H1 (cell line): ENCODE results near the gene RPS19. TPM values are rescaled to one million over a fixed set of nuclear protein-coding genes. Genes with fewer than 3 reads are reported as not detected.

Experiments used
- CTCF ChIA-PET: fragments of 300-600 bp; sonication (Branson Sonifier 250); formaldehyde crosslinking; loops from one replicate; lab custom pipeline; 2021; ENCODE audit not compliant: partially characterized antibody; lab: Charles Lee
- POLR2A ChIA-PET: fragments of 300-600 bp; sonication (Branson Sonifier 250); formaldehyde crosslinking; loops from one replicate; lab custom pipeline; 2021; ENCODE audit warnings: inconsistent platforms; ENCODE audit not compliant: partially characterized antibody; lab: Charles Lee
- DNase-seq, 2 experiments: peaks; one replicate each; pipeline versions ENCODE4 v3.0.0 to v3.0.0-alpha.2; 2010 to 2022; ENCODE audit warnings: low spot score in 2 of 2, low read depth in 1 of 2, mixed read lengths in 1 of 2
- FAIRE-seq: peaks from 2 replicates; lab custom pipeline; 2011; peaks lifted over from hg19 to GRCh38; lab: Jason Lieb, UNC
- H2AFZ ChIP-seq: 2 replicates; pipeline ENCODE4 v1.8.1; 2012; ENCODE audit warnings: low read length, inconsistent platforms
- H2AK5ac ChIP-seq: 2 replicates; pipeline ENCODE4 v1.6.1; 2013; ENCODE audit warnings: low read depth, low read length
- H2BK120ac ChIP-seq: replicated peaks from 2 replicates; pipeline ENCODE3; 2013; ENCODE audit warnings: low read depth, low read length, inconsistent platforms
- H2BK12ac ChIP-seq: 2 replicates; pipeline ENCODE4 v1.6.1; 2013; ENCODE audit warnings: low read depth, low read length
- H2BK15ac ChIP-seq: 2 replicates; pipeline ENCODE4 v1.6.1; 2013; ENCODE audit warnings: low read length
- H2BK20ac ChIP-seq: 2 replicates; pipeline ENCODE4 v1.6.1; 2013; ENCODE audit warnings: low read length
- H2BK5ac ChIP-seq: 2 replicates; pipeline ENCODE4 v1.6.1; 2013; ENCODE audit warnings: low read depth, low read length
- H3K14ac ChIP-seq: 2 replicates; pipeline ENCODE4 v1.6.1; 2013; ENCODE audit warnings: inconsistent platforms; ENCODE audit not compliant: insufficient read length
- H3K18ac ChIP-seq: 2 replicates; pipeline ENCODE4 v1.6.1; 2013; ENCODE audit warnings: low read length; ENCODE audit errors: extremely low read depth
- H3K23ac ChIP-seq: 2 replicates; pipeline ENCODE4 v1.6.1; 2013; ENCODE audit warnings: inconsistent platforms; ENCODE audit not compliant: insufficient read length
- H3K23me2 ChIP-seq: 2 replicates; pipeline ENCODE4 v1.6.1; 2013; ENCODE audit warnings: low read depth, low read length
- H3K27ac ChIP-seq: 2 replicates; pipeline ENCODE4 v1.6.1; 2011; ENCODE audit warnings: low read depth, low read length, inconsistent platforms
- H3K27me3 ChIP-seq, 4 experiments: replicated peaks in 1 of 4; 1 replicate in 1 of 4; 2 replicates in 3 of 4; pipeline versions ENCODE4 v1.6.1 to v1.8.1; 2011 to 2013; ENCODE audit warnings: low read length in 3 of 4, mild to moderate bottlenecking in 3 of 4, inconsistent platforms in 2 of 4, mixed read lengths in 2 of 4, moderate library complexity in 1 of 4; ENCODE audit not compliant: control insufficient read depth in 3 of 4, insufficient read depth in 3 of 4; ENCODE audit errors: extremely low read depth in 1 of 4
- H3K36me3 ChIP-seq, 4 experiments: 2 replicates each; pipeline versions ENCODE4 v1.6.1 to v1.8.1; 2011 to 2013; ENCODE audit warnings: mild to moderate bottlenecking in 4 of 4, low read length in 3 of 4, moderate library complexity in 2 of 4, control low read depth in 1 of 4, inconsistent platforms in 1 of 4; ENCODE audit not compliant: insufficient read depth in 4 of 4, control insufficient read depth in 2 of 4
- H3K4ac ChIP-seq: replicated peaks from 2 replicates; pipeline ENCODE3; 2013; ENCODE audit warnings: low read length, low read depth, mixed read lengths, inconsistent platforms; ENCODE audit not compliant: insufficient read length
- H3K4me1 ChIP-seq, 4 experiments: replicated peaks in 1 of 4; 1 replicate in 1 of 4; 2 replicates in 3 of 4; pipeline versions ENCODE4 v1.6.1 to v1.8.1; 2011 to 2013; ENCODE audit warnings: low read length in 3 of 4, inconsistent platforms in 2 of 4, mixed read lengths in 1 of 4; ENCODE audit not compliant: insufficient read depth in 4 of 4, control insufficient read depth in 3 of 4
- H3K4me2 ChIP-seq, 2 experiments: 2 replicates each; pipeline versions ENCODE4 v1.6.1 to v1.8.1; 2011 to 2013; ENCODE audit warnings: low read depth in 2 of 2, low read length in 2 of 2, control low read depth in 1 of 2, inconsistent platforms in 1 of 2, mild to moderate bottlenecking in 1 of 2; ENCODE audit not compliant: insufficient read depth in 1 of 2
- H3K4me3 ChIP-seq, 4 experiments: fragments of 200-600, 300-600 bp in 1 of 4; sonication (generic), shearing (Covaris generic), sonication (Bioruptor Twin) in 1 of 4; 2 replicates each; pipeline versions ENCODE4 v1.5.1 to v1.8.1; 2011 to 2016; ENCODE audit warnings: low read length in 4 of 4, low read depth in 3 of 4, control low read depth in 2 of 4, inconsistent platforms in 2 of 4, mild to moderate bottlenecking in 2 of 4, mixed read lengths in 1 of 4, moderate library complexity in 1 of 4; ENCODE audit not compliant: insufficient read depth in 2 of 4; ENCODE audit errors: extremely low read depth in 1 of 4
- H3K56ac ChIP-seq: replicated peaks from 2 replicates; pipeline ENCODE3; 2013; ENCODE audit warnings: low read depth, mild to moderate bottlenecking, mixed read lengths, low read length, inconsistent platforms; ENCODE audit not compliant: insufficient read length
- H3K79me1 ChIP-seq: 2 replicates; pipeline ENCODE4 v1.6.1; 2013; ENCODE audit warnings: low read depth, low read length, control low read depth
- H3K79me2 ChIP-seq, 2 experiments: 2 replicates each; pipeline versions ENCODE4 v1.6.1 to v1.8.1; 2012 to 2013; ENCODE audit warnings: low read length in 2 of 2, mild to moderate bottlenecking in 2 of 2, inconsistent platforms in 1 of 2; ENCODE audit not compliant: insufficient read depth in 2 of 2, control insufficient read depth in 1 of 2
- H3K9ac ChIP-seq, 4 experiments: replicated peaks in 1 of 4; 1 replicate in 1 of 4; 2 replicates in 3 of 4; pipeline versions ENCODE4 v1.6.1 to v1.8.1; 2011 to 2013; ENCODE audit warnings: low read depth in 3 of 4, low read length in 3 of 4, control low read depth in 2 of 4, mild to moderate bottlenecking in 2 of 4, moderate library complexity in 2 of 4, inconsistent platforms in 1 of 4; ENCODE audit errors: extremely low read depth in 1 of 4
- H3K9me3 ChIP-seq, 2 experiments: 2 replicates each; pipeline versions ENCODE4 v1.6.1 to v1.8.1; 2012 to 2013; ENCODE audit warnings: mild to moderate bottlenecking in 2 of 2, moderate library complexity in 2 of 2, control low read depth in 1 of 2, inconsistent platforms in 1 of 2, low read depth in 1 of 2, low read length in 1 of 2, mixed read lengths in 1 of 2; ENCODE audit not compliant: insufficient read depth in 2 of 2
- H4K20me1 ChIP-seq, 2 experiments: replicated peaks in 1 of 2; 2 replicates each; pipeline versions ENCODE3 to v1.8.1; 2011 to 2013; ENCODE audit warnings: inconsistent platforms in 2 of 2, low read length in 2 of 2, mild to moderate bottlenecking in 1 of 2; ENCODE audit not compliant: insufficient read depth in 2 of 2, control insufficient read depth in 1 of 2
- H4K5ac ChIP-seq: 2 replicates; pipeline ENCODE4 v1.6.1; 2013; ENCODE audit warnings: low read length, low read depth, mixed read lengths, inconsistent platforms; ENCODE audit not compliant: insufficient read length
- H4K8ac ChIP-seq: 2 replicates; pipeline ENCODE4 v1.8.0; 2013; ENCODE audit warnings: mild to moderate bottlenecking, moderate library complexity, low read length, inconsistent platforms; ENCODE audit not compliant: insufficient read depth; ENCODE audit errors: extremely low read depth
- H4K91ac ChIP-seq: replicated peaks from 2 replicates; pipeline ENCODE3; 2013; ENCODE audit warnings: low read length, mixed read lengths, inconsistent platforms; ENCODE audit not compliant: insufficient read length
- ATF2 ChIP-seq: IDR thresholded peaks from 2 replicates; pipeline ENCODE4 v1.6.1; 2012; ENCODE audit warnings: low read length, inconsistent platforms
- CBX8 ChIP-seq: fragments of 300-800, 300-1000 bp; sonication (generic); IDR thresholded peaks from 2 replicates; pipeline ENCODE4 v1.7.1; 2016; ENCODE audit warnings: low read depth, low read length, borderline replicate concordance
- CHD1 ChIP-seq: IDR thresholded peaks from 2 replicates; pipeline ENCODE4 v1.6.1; 2012; ENCODE audit warnings: low read depth, low read length, improper control_type of control experiment
- NANOG ChIP-seq: IDR thresholded peaks from 2 replicates; pipeline ENCODE4 v1.6.1; 2011; ENCODE audit warnings: low read length, low read depth, mild to moderate bottlenecking, inconsistent platforms; ENCODE audit not compliant: insufficient read depth, poor library complexity, severe bottlenecking
- POLR2AphosphoS5 ChIP-seq: IDR thresholded peaks from 2 replicates; pipeline ENCODE4 v1.6.1; 2011; ENCODE audit warnings: low read depth, low read length
- WGBS, 2 experiments: shearing (Covaris generic) in 1 of 2; methylation state at CpG; one replicate each; pipeline versions ENCODE4 v1.1.6 to v1.1.7; 2013 to 2015; ENCODE audit warnings: low lambda C conversion rate in 2 of 2, mixed read lengths in 2 of 2, inconsistent platforms in 1 of 2, low coverage in 1 of 2, missing lambda C conversion rate in 1 of 2; ENCODE audit not compliant: insufficient replicate concordance in 2 of 2, insufficient coverage in 1 of 2, insufficient read length in 1 of 2; ENCODE audit errors: extremely low coverage in 1 of 2, missing lambda C conversion rate in 1 of 2; 5-methylcytosine and 5-hydroxymethylcytosine counted together
- polyA plus RNA-seq, 7 experiments: library from polyadenylated mRNA; depleted of rRNA in 3 of 7; stranded (reverse) in 5 of 7; unstranded in 2 of 7; fragments of >200 nt in 5 of 7; fragments of 200-250 nt in 2 of 7; gene quantifications; 1 replicate in 5 of 7; 2 replicates in 1 of 7; 4 replicates in 1 of 7; pipeline versions ENCODE4 v1.2.1 to v1.2.3, GENCODE V29; 2011 to 2013; ENCODE audit warnings: missing spikeins in 2 of 7, mixed read lengths in 2 of 7
- total RNA-seq: library from RNA; stranded (reverse); fragmentation: NEBNext Ultra II Directional; extraction: Animal tissue kit (Norgen Biotek cat#: 25700); gene quantifications from 2 replicates; pipeline ENCODE4 v1.2.1, GENCODE V29; 2021

The RPS19 gene
- total and polyA plus RNA-seq, 2 of the 8 experiments (the other 6 are each of a cell fraction or from before 2014, with no cell fraction given) = 2,817 to 5,751 TPM

GRCh38 chr19:41813911-41814310, 46.1 kb upstream of the RPS19 start:
- H2BK12ac ChIP-seq = no peak overlapping the region
- H3K9ac ChIP-seq = no peak overlapping the region
- H3K79me2 ChIP-seq = no peaks in the 10 kb centered on the region
- no peak for TF ChIP-seq CBX8
- TF ChIP-seq CHD1 = no peak
- no peak for TF ChIP-seq NANOG
- no peak for TF ChIP-seq ATF2
- TF ChIP-seq POLR2AphosphoS5 = no peak
- H3K14ac ChIP-seq = no peak overlapping the region
- H3K4ac ChIP-seq = no peak overlapping the region
- H2BK5ac ChIP-seq = no peak overlapping the region
- H3K27me3 ChIP-seq = no peaks in the 10 kb centered on the region
- H2AFZ ChIP-seq = no peak overlapping the region
- H4K91ac ChIP-seq = no peak overlapping the region
- peaks cover 0 to 1% of the 10 kb centered on the region in 2 experiments for H4K20me1 ChIP-seq
- no peaks in the 10 kb centered on the region; the same call in 1 of the 2 replicates for H3K79me1 ChIP-seq
- no peaks in the 10 kb centered on the region for H3K36me3 ChIP-seq
- CTCF ChIA-PET = interaction anchor here (2.0 kb wide), 1 partner anchor 18 kb away, joined by 5 read pairs; the partner anchor contains the start of gene CEACAM3
- H3K4me1 ChIP-seq = no peaks in the 10 kb centered on the region
- no peak overlapping the region for H2BK15ac ChIP-seq
- peaks cover 60 to 65% of the 10 kb centered on the region in 2 experiments for H3K9me3 ChIP-seq
- no peak overlapping the region for H3K23ac ChIP-seq
- H3K4me3 ChIP-seq = no peak overlapping the region
- H3K27ac ChIP-seq = no peak overlapping the region
- H4K8ac ChIP-seq = no peak overlapping the region; the same call in 1 of the 2 replicates
- H2AK5ac ChIP-seq = no peak overlapping the region
- DNase-seq (no peak), FAIRE-seq (no peak)
- no peak overlapping the region for H3K4me2 ChIP-seq
- POLR2A ChIA-PET = no interaction called here
- no peak overlapping the region for H3K56ac ChIP-seq
- H3K23me2 ChIP-seq = no peaks in the 10 kb centered on the region
- no peak overlapping the region for H2BK20ac ChIP-seq
- no peak overlapping the region for H2BK120ac ChIP-seq
- WGBS, 2 experiments = 77% methylated on average over 4 of the region's 4 CpGs; no CpG with 5 or more reads in 1 of the 2 experiments
- no peak overlapping the region for H3K18ac ChIP-seq
- no peak overlapping the region for H4K5ac ChIP-seq
